HepG2 (cell line): ENCODE data around the gene NCOR2. TPM values are rescaled to one million over a fixed set of nuclear protein-coding genes. Genes with fewer than 3 reads are reported as not detected.
A peak's percentile ranks its signal among the peaks of the same experiment; 100 is the strongest.

Experiments used
- ATAC-seq: fragments of 200-7000 bp; cut with Tn5 transposase; 3 replicates; pipeline ENCODE4 v1.9.1; 2020; ENCODE audit warnings: mild to moderate bottlenecking, moderate library complexity
- BruUV-seq: library from RNA; stranded (reverse); fragments of 400-500 nt; replicated peaks from 2 replicates; lab custom pipeline; 2021; lab: Mats Ljungman, UMichigan
- CTCF ChIA-PET: fragments of 300-600 bp; formaldehyde crosslinking; extraction: SDS; loops from one replicate; lab custom pipeline; 2021; ENCODE audit warnings: low total read pairs, inconsistent platforms, low intra/inter-chr PET ratio; lab: Yijun Ruan, JAX
- POLR2A ChIA-PET: fragments of 350-600 bp; sonication (Branson Sonifier 250); formaldehyde crosslinking; loops from one replicate; lab custom pipeline; 2020; ENCODE audit warnings: antibody characterized with exemption, inconsistent platforms; lab: Yijun Ruan, JAX
- DNase-seq: peaks from one replicate; pipeline ENCODE4 v3.0.0-alpha.2; 2015; ENCODE audit warnings: low spot score
- FAIRE-seq: peaks from 3 replicates; lab custom pipeline; 2011; peaks lifted over from hg19 to GRCh38; lab: Jason Lieb, UNC
- H2AFZ ChIP-seq: one replicate; pipeline ENCODE4 v1.6.1; 2011; ENCODE audit warnings: low read length, inconsistent platforms
- H3K27ac ChIP-seq: fragments of 300-600 bp; 3 replicates; pipeline ENCODE4 v1.8.0; 2011; ENCODE audit warnings: mixed run types, mild to moderate bottlenecking, mixed read lengths, low read length, inconsistent platforms; ENCODE audit not compliant: insufficient read depth; ENCODE audit errors: extremely low read length
- H3K27me3 ChIP-seq, 2 experiments: fragments of 200-600 bp in 1 of 2; 2 replicates in 1 of 2; 3 replicates in 1 of 2; pipeline versions ENCODE4 v1.6.0 to v1.8.0; 2011; ENCODE audit warnings: low read length in 2 of 2, mild to moderate bottlenecking in 2 of 2, moderate library complexity in 2 of 2, inconsistent platforms in 1 of 2; ENCODE audit not compliant: insufficient read depth in 2 of 2, control insufficient read depth in 1 of 2
- H3K36me3 ChIP-seq, 2 experiments: fragments of 200-600 bp in 1 of 2; replicated peaks in 1 of 2; 2 replicates in 1 of 2; 3 replicates in 1 of 2; pipeline versions ENCODE4 v1.5.1 to v1.8.0; 2011; ENCODE audit warnings: low read length in 2 of 2, inconsistent platforms in 1 of 2; ENCODE audit not compliant: insufficient read depth in 2 of 2, control insufficient read depth in 1 of 2
- H3K4me1 ChIP-seq: 2 replicates; pipeline ENCODE4 v1.5.1; 2012; ENCODE audit warnings: low read length, inconsistent platforms; ENCODE audit not compliant: insufficient read depth
- H3K4me2 ChIP-seq: 2 replicates; pipeline ENCODE4 v1.6.0; 2011; ENCODE audit warnings: low read depth, low read length, inconsistent platforms
- H3K4me3 ChIP-seq, 3 experiments: fragments of 200-600 bp in 1 of 3; sonication (generic), shearing (Covaris generic) in 1 of 3; replicated peaks in 1 of 3; 2 replicates each; pipeline ENCODE4 v1.5.1; 2011 to 2016; ENCODE audit warnings: low read length in 3 of 3, inconsistent platforms in 2 of 3, low read depth in 2 of 3, mild to moderate bottlenecking in 2 of 3, control low read depth in 1 of 3, mixed read lengths in 1 of 3; ENCODE audit not compliant: insufficient read depth in 1 of 3
- H3K79me2 ChIP-seq: one replicate; pipeline ENCODE4 v1.6.1; 2011; ENCODE audit warnings: low read length, inconsistent platforms; ENCODE audit not compliant: insufficient read depth
- H3K9ac ChIP-seq: 2 replicates; pipeline ENCODE4 v1.6.0; 2011; ENCODE audit warnings: mild to moderate bottlenecking, low read depth, low read length, inconsistent platforms; ENCODE audit not compliant: insufficient read depth
- H3K9me3 ChIP-seq: 2 replicates; pipeline ENCODE4 v1.5.1; 2012; ENCODE audit warnings: mild to moderate bottlenecking, low read length
- H4K20me1 ChIP-seq: 2 replicates; pipeline ENCODE4 v1.6.0; 2011; ENCODE audit warnings: inconsistent platforms, mild to moderate bottlenecking, low read length, moderate library complexity; ENCODE audit not compliant: insufficient read depth
- CC2D1A ChIP-seq: sonication (generic); formaldehyde crosslinking; IDR thresholded peaks from 2 replicates; pipeline ENCODE4 v1.8.1; 2023; ENCODE audit warnings: mild to moderate bottlenecking, missing genetic modification reagents
- CCAR2 ChIP-seq: fragments of 200-400 bp; formaldehyde crosslinking; optimal IDR thresholded peaks from 2 replicates; pipeline ENCODE3; 2018; ENCODE audit warnings: low read depth, mild to moderate bottlenecking, low read length, moderate library complexity
- GFI1 ChIP-seq: sonication (generic); formaldehyde crosslinking; IDR thresholded peaks from 2 replicates; pipeline ENCODE4 v1.5.0; 2020; ENCODE audit warnings: missing genetic modification reagents, mild to moderate bottlenecking, borderline replicate concordance
- YY1 ChIP-seq: IDR thresholded peaks from 2 replicates; pipeline ENCODE4 v1.6.1; 2011; ENCODE audit warnings: low read length, low read depth, moderate library complexity, mild to moderate bottlenecking; ENCODE audit not compliant: insufficient read depth, insufficient replicate concordance
- ZBTB21 ChIP-seq: sonication (generic); formaldehyde crosslinking; IDR thresholded peaks from 2 replicates; pipeline ENCODE4 v1.4.0; 2020; ENCODE audit warnings: missing genetic modification reagents
- WGBS: methylation state at CpG from one replicate; pipeline ENCODE4 v1.1.6; 2017; ENCODE audit warnings: low lambda C conversion rate; 5-methylcytosine and 5-hydroxymethylcytosine counted together
- in situ Hi-C: cut with HindIII; loops from 2 replicates; pipeline ENCODE4 v1.10.0; 2017; ENCODE audit warnings: low pct_unique_long_range_greater_than_20kb; ENCODE audit not compliant: extremely low pct_ligation_motif_present
- intact Hi-C: fragments of 100-400 bp; cut with micrococcal nuclease; formaldehyde crosslinking; loops from one replicate; pipeline ENCODE4 v1.10.0; 2022; ENCODE audit not compliant: unreplicated experiment
- polyA plus RNA-seq, 8 experiments: library from polyadenylated mRNA; depleted of rRNA in 3 of 8; stranded (reverse) in 7 of 8; unstranded in 1 of 8; fragments of >200 nt; fragmentation: Illumina TruSeq in 4 of 8; extraction: Trizol in 4 of 8; gene quantifications; 2 replicates each; pipeline versions ENCODE4 v1.2.1 to v1.2.3, GENCODE V29; 2011 to 2016; ENCODE audit warnings: low read depth in 4 of 8, missing spikeins in 1 of 8, mixed read lengths in 1 of 8; ENCODE audit not compliant: insufficient read depth in 1 of 8
- total RNA-seq, 5 experiments: library from RNA; depleted of rRNA; stranded (reverse); fragments of >200 nt; fragmentation: Illumina TruSeq; extraction: Trizol; gene quantifications; 2 replicates each; pipeline ENCODE4 v1.2.3, GENCODE V29; 2016; ENCODE audit warnings: low read depth in 1 of 5

The NCOR2 gene
- total and polyA plus RNA-seq, 2 of the 13 experiments (the other 11 are each of a cell fraction or from before 2014, with no cell fraction given), result 4.5 to 5.7 TPM

DNA sequence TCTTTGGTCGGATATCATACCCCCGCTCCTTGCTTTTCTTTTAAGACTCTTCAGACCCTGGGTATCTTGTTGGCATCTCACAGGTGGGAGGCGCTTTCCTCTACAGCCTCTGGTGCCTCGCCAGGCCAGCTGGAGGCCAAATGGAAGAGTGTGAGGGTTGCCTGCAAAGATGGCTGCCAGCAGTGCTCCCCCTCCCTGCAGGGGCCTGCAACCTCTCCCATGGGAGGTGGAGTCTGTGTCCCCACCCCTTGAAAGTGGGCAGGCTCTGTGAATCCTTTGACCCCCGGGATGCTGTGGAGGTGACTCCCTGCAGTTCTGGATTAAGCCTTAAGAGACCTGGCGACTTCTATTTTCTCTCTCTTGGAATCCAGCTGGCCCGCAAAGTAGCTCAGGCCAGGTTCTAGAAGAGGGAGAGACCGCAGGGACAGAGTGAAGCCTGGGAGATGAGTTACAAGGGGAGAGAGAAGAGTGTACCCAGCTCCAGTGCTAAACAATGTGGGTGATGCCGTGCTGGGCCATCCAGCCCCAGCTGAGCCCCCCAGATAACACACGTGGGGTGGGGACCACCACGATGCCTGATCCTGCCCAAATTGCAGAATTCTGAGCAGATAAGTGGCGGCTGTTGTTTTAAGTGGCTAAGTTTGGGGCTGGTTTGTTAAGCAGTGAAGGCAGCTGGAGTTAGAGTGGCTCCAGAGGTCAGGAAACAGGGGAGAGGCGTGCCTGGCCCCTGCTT, 37.9 kb upstream of the NCOR2 start:
- Histone ChIP-seq H3K4me2 (peak overlapping the region; percentile 42), H3K9me3 (no peaks in the 10 kb centered on the region), H3K79me2 (no peaks in the 10 kb centered on the region), H3K9ac (no peak overlapping the region), H3K27me3 (peaks cover 1 to 23% of the 10 kb centered on the region in 2 experiments; a peak in 3 of 5 replicates), H3K27ac (no peak overlapping the region), H3K4me1 (peaks cover 57% of the 10 kb centered on the region), H4K20me1 (no peaks in the 10 kb centered on the region), H3K4me3 (peak overlapping the region in 1 of 3 experiments; percentile 17; a peak in 1 of 6 replicates), H2AFZ (no peak overlapping the region), H3K36me3 (no peaks in the 10 kb centered on the region)
- 55% methylated on average over 13 of the region's 13 CpGs for WGBS
- ChIA-PET POLR2A (no interaction called here), CTCF (no interaction called here)
- in situ Hi-C loops (no loop called here), intact Hi-C loops (no loop called here)
- FAIRE-seq (no peak), DNase-seq (no peak), ATAC-seq (peak; percentile 25; the same call in 2 of the 3 replicates)
- BruUV-seq, result no TSS peak
- TF ChIP-seq CC2D1A (CRISPR knock-in tag), result no peak
- peak; percentile 75 for TF ChIP-seq YY1

DNA sequence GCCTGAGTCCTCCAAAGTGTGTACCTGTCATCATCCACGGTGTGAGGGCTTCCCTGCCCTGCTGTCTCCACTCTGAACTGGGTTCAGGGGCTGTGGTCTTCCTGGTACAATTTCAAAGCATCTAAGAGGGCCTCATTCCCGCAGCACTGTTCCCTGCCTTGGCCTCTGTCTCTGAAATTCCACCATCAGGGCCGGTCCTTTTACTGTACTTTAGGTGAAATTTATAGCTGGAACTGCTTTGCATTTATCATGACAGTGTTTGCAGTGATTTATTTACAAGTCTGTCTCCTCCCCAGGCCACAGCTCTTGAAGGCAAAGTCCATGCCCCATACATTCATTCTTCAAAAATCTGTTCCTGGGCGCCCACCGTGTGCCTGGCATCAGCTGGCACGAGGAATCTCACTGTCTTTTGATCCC, 36.9 kb upstream of the NCOR2 start:
- H3K9me3 ChIP-seq, result no peaks in the 10 kb centered on the region
- ChIA-PET CTCF (no interaction called here), POLR2A (no interaction called here)
- no peaks in the 10 kb centered on the region for H3K36me3 ChIP-seq
- ATAC-seq (no peak), FAIRE-seq (no peak), DNase-seq (no peak)
- H3K4me2 ChIP-seq, result no peak overlapping the region
- intact Hi-C loops (no loop called here), in situ Hi-C loops (no loop called here)
- H4K20me1 ChIP-seq, result no peaks in the 10 kb centered on the region; the same call in 1 of the 2 replicates
- 0% methylated on average over 5 of the region's 6 CpGs for WGBS
- no peak overlapping the region for H3K9ac ChIP-seq
- no peak overlapping the region for H2AFZ ChIP-seq
- BruUV-seq, result no TSS peak
- no peaks in the 10 kb centered on the region for H3K79me2 ChIP-seq
- peak; percentile 78; the same call in 1 of the 2 replicates for TF ChIP-seq GFI1 (CRISPR knock-in tag)
- TF ChIP-seq CCAR2, result no peak
- TF ChIP-seq ZBTB21 (CRISPR knock-in tag), result no peak
- H3K27ac ChIP-seq, result no peak overlapping the region
- H3K27me3 ChIP-seq, result peaks cover 1 to 13% of the 10 kb centered on the region in 2 experiments; a peak in 1 of 5 replicates
- no peak overlapping the region for H3K4me3 ChIP-seq
- peaks cover 47% of the 10 kb centered on the region for H3K4me1 ChIP-seq
